PC-3 (cell line): ENCODE data around the gene NDP.

Experiments
- EZH2 ChIP-seq: fragments of 300-600 bp; sonication (generic); IDR thresholded peaks from one replicate; pipeline ENCODE4 v1.6.1; 2017; ENCODE audit warnings: antibody characterized with exemption, mild to moderate bottlenecking, low read length; ENCODE audit not compliant: unreplicated experiment
- TF ChIP-seq, protein P1 (sequence below): fragments of 300-600 bp; sonication (generic); conservative IDR thresholded peaks from 2 replicates; pipeline ENCODE4 v1.5.1; 2017; ENCODE audit warnings: antibody characterized with exemption, low read depth, mild to moderate bottlenecking, low read length

DNA sequence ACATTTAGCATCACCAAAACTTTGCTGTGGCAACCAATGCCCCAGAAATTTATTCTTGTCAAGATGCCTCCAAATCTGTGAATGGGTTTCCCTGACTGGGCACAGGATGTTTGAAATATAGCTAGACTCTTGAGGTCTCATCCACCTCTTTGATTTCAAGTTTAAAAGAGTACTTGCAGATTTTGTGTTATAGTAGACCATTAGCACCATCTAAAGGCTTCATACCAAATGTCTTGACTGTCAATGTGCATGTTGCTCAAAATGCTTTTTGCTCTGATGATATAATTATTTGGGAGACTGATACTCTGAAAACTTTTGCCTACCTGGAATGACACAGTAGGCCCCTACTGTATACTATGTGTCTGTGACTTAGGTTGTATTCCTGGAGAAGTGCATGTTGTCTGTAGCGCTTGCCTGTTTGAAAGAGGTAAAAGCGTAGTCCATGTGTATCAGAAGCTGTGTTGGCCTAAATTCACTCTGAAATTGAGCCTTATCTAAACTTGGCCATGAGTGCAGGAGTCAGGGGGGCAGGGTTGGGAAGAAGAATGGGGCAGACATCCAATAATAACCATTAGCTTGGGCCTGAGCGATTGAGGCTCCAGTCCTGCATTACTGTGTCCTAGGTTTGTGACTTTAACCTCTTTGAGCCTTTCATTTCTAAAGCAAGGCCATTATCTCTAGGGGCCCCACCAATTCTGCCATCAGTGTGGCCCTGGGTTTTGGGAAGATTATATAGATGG is 33.8 kb downstream of the NDP start:
- TF ChIP-seq, protein P1, sequence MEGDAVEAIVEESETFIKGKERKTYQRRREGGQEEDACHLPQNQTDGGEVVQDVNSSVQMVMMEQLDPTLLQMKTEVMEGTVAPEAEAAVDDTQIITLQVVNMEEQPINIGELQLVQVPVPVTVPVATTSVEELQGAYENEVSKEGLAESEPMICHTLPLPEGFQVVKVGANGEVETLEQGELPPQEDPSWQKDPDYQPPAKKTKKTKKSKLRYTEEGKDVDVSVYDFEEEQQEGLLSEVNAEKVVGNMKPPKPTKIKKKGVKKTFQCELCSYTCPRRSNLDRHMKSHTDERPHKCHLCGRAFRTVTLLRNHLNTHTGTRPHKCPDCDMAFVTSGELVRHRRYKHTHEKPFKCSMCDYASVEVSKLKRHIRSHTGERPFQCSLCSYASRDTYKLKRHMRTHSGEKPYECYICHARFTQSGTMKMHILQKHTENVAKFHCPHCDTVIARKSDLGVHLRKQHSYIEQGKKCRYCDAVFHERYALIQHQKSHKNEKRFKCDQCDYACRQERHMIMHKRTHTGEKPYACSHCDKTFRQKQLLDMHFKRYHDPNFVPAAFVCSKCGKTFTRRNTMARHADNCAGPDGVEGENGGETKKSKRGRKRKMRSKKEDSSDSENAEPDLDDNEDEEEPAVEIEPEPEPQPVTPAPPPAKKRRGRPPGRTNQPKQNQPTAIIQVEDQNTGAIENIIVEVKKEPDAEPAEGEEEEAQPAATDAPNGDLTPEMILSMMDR: peak; percentile 46
- no peak for TF ChIP-seq EZH2
